HG03039 (cell line): ENCODE measurements around the gene MAP1LC3B.

Experiments
- ATAC-seq: cut with Tn5 transposase; IDR thresholded peaks from one replicate; pipeline ENCODE4 v1.9.1; 2021; ENCODE audit warnings: mild to moderate bottlenecking, moderate library complexity; ENCODE audit not compliant: unreplicated experiment

Gene MAP1LC3B

DNA sequence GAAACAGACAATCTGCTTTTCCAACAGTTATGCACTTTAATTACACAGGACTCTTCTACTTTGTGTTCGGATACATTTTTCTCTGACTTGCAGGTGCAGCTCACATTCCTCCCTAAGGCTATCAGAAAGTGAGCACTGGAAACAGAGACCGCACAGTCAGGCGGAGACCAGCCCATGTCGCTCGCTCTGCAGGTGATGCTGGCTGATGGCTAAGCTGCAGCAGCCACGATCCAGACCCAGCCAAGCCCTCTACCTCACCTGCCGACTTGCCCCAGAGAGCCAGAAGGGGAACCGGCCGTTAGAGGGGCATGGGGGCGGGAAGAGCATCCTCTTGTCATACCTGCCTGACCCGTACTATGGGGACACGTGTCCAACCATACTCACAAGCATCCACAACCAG, 33.8 kb downstream of the MAP1LC3B start:
- no peak for ATAC-seq

DNA sequence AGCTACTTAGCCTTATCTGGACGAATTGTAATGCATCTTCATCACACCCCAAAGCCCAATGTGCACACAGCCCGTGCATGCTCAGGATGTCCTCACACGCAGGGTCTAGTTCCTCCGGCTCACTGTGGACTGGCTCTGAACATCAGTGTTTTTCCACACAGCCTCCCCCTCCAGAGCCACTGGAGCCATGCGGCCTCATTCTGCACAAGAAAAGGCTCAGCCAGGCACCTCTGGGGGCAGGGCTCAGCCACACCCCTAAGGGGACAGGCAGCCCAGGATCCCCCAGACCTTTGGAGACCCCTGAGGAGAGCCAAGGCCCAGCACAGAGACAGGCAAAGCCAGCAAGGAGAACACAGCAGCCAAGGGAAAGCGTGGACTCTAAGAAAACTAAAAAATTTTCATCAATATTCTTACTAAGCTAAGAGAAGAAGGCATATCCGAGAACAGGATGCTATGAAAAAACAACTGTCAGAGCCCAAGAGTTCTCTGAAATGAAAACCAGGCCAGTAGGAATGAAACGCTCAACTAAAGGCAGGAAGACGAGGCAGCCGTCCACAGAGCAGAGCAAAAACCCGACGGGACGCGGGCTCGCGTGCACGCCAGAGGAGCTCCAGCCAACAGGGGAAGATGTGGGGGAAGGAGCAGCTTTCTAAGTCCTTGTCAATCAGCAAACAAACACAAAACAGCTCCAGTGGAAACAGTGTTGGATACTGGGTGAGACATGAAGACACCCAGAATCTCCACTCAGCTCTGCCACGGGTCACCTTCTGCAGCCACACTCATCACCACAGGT, 34.5 kb downstream of the MAP1LC3B start:
- ATAC-seq: no peak

DNA sequence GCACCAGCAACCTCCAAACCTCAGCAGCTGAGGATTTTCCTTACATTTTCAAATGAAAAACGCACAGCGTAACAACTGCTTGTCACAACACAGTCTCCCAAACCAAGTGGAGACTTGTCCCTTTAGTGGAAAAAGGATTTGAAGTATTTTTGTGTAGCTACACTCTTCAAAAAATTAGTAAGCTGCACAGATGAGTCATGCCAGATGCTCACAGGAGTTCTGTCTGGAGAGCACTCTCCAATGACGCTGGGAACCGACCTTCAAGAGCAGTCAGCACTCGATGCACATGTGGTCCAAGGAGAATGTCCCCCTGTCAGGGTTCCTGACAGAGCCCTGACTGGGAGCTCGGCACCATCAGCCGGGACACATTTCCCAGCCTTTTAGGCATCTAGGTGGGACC, 39.8 kb downstream of the MAP1LC3B start:
- no peak for ATAC-seq

DNA sequence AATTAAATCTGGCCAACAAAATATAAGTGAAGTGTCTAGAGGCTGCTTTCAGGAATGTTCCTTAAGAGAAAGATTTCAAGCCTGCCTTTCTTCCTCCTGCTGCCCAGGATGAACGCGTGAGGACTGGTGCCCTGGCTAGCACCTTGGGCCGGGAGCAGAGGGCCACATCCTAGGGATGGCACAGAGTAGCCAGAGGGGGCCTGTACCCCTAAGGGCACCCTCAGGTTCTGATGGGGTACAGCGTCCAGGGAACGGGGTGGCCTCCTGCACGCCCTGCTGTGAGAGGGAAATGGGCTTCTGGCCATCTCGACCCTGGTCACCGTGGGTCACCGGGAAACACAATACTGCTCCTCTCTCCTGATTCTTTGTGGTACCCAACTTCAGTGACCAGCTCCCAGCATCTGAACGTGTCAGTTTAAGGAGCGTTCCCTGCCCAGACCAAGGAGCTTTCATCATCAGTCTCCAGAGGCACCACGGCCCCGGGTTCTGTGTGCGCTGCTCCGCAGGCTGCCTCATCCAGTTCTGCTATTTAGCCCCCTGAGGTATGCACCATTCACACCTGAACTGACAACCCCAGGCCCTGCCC, 40.3 kb downstream of the MAP1LC3B start:
- no peak for ATAC-seq

DNA sequence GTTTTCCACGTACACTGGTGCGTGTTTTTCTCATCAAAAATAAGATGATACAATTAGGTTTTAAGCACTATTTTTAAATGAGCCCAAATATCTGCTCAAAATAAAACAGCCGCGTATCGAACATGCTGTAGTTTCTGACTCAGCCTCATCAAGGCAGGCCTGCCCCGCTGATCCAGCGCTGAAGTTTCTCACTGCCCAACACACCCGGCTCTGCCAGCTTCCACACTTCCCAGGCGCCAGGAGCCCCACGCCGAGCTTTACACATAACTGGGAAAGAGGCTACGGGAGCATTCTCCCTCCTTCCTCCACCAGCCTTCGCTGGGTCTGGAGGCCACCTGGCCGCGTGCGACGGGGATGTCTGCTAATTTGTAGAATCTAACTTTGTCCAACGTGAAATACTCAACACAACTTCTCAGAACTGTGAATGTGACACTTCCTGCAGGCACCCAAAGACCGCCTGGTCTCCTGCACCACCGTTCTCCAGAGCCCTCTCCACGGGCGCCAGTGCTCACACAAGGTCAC, 42.1 kb downstream of the MAP1LC3B start:
- ATAC-seq: no peak

DNA sequence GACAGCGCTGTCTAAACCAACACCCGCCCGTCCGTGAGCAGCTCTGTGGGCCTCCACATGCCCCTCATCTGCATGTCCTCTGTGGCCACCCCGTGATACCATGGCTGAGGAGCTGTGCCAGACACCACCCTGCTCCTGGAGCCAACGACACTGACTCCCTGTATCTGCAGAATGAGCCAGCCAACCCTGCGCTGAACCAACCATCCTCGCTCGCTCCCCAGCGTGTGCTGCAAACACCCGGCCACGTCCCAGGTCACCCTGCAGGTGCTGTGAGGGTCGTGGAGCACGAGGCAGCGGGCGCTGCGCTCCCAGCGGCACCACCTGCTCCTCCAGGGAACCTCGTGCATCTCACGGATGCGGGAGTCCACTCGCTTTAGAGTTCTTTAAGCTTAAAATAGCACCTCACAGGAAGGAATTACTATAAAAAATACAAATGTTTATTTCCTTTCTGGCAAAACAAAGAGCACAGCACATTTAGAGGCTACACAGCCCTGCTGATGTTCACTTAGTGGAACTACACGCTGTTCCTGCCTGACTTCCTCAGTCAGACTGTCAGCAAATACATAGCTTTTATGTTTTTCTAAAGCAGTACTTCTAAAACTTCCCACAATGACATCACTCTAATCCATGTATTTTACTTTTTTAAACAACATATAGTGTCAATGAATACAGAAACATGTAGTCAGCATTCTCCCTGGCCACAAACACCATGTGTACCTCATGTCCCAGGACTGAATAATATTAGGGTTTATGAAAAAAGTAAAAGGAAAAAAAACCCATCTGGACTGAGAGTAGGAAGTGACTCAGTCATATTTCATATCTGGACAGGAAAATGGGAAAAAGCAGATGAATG, 43.5 kb downstream of the MAP1LC3B start:
- ATAC-seq: no peak

DNA sequence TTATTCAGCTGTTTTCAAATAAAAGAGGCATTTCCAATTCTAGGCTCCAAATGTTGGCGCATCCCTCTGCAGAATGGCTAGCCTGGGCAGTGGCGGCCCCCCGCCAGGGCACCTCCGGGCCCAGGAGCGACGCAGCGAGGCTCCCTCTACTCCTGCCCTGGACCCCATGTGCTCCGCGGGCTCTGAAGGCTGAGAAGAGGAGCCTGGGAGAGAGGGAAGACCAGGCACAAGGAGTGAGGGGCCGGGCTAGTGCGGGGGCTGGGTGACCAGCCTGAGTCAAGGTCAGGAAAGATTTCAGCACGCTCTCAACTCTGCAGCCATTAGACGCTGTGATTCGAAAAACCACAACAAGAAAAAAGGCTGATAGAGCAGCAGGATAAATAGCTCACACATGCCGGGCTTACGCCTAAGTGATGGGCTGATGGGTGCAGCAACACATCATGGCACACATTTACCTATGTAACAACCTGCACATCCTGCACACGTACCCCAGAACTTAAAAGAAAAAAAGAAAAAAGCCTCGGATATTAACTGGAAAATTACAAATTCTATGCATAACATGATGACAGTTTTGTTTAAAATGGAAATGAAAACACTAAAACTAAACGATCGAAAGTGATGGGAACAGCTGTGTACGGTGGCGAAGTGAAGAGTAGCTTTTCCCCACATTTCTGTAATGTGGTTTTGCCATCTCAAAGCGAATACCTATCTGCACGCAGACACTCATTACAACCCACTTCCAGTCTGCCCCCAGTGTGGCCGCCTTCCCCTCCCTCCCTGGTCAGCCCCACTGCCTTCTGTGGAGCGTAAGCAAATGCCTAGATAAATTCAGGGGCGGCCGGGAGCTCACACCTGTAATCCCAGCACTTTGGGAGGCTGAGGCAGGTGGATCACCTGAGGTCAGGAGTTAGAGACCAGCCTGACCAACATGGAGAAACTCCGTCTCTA, 44.4 kb downstream of the MAP1LC3B start:
- ATAC-seq: no peak

DNA sequence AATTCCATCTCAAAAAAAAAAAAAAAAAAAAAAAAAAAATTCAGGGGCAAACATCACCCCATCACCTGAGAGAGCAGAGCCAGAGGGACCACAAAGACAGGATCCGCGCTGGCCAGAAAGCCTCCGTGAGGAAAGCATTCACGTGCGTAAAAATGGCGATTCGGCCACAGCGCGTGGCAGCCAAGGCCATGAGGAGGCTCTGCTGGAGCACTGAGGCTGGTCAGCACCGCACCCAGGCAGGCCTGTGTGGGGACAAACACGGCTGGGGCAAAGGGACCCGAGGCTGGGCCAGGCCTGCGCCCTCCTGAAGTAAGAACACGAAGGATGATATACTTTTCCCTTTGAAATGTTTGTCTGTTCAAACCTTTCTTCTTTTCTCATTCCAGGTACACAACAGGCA, 45.2 kb downstream of the MAP1LC3B start:
- ATAC-seq: no peak

DNA sequence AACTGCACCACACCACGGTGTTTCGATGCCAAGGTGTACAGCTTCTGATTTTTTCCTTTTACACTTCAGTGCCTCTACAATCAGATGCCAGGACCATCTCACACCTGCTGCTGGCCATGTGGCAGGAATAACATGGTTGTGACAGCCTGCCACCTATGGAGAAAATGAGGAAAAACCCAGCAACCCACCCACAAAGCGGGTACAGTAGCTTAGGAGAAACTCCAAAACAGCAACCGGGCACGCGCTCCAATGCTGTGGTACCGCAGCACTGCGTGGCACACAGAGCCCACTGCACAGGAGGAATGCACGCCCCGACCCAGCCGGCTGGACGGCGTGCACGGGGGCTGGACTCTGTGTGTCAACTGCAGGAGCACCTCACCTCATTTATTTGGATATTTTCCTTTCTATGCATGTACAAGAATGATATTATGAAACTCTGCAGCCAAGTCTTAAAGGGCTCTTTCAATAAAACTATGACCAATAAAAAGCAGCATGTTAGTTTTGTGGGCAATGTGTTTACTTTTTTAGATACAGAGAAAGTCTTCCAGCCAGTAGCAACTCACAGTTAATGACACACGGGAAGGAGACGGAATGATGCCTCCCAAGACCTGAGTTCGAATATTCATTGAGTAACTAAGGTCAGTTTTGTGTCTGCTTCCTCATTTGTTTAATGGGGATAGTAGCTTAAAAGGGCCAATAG, 45.9 kb downstream of the MAP1LC3B start:
- ATAC-seq: no peak

DNA sequence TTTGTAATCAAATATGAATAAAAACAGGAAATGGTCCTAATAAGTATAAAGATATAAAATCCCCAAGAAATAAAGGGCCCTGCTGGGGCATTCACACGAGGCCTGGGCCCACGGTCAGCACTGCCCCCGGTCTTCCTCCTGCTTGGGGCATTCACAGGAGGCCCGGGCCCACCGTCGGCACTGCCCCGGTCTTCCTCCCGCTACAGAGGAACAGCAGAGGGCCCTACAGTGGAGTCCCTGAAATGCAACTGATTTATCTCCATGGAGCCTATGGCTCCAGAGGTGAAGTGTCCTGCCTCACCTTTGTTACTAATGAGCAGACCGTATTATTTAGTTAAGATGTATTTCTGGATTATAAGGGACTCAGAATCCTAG, 46.5 kb downstream of the MAP1LC3B start:
- no peak for ATAC-seq

DNA sequence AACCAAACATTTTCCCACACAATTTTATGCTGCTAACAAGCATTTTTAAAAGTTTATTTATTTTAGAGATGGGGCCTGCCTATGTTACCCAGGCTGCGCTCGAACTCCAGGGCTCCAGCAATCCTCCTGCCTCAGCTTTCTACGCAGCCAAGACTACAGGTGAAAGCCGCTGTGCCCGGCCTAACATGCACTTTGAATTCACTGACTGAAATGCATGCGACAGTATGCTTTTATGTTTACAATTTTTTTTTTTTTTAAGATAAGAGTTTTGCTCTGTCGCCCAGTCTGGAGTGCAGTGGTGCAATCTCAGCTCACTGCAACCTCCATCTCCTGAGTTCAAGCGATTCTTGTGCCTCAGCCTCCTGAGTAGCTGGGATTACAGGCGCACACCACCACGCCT, 47.8 kb downstream of the MAP1LC3B start:
- no peak for ATAC-seq

DNA sequence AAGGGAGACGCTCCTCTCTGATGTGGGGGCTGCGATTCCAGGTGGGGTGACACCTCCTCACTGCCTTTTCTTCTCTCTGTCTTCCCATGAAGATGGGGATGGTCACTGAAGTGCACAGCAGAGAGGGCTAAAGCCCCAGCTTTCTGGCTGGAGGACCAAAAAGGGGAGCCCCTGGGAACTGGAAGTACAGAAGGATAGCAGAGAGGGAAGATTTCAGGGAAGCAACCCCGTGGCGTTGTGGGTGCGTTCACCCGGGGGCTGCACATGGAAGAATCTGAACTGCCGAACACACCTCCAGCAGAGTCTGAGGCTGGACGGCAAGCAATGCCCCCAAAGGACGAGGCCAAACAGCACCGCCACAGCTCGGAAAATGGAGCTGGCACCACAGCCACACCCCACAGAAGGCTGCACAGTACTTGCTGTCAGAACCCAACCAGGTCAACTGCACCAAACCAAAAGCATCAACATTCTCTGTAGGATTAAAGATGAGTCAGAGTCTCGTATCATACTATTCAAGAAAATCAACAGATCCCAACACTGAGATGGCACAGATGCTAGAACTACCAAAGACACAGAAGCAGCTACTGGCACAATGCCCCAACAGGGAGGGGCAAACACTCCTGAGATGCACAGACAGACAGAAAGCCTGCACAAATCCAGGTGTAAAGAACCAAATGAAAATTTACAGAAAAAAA, 49.9 kb downstream of the MAP1LC3B start:
- no peak for ATAC-seq

DNA sequence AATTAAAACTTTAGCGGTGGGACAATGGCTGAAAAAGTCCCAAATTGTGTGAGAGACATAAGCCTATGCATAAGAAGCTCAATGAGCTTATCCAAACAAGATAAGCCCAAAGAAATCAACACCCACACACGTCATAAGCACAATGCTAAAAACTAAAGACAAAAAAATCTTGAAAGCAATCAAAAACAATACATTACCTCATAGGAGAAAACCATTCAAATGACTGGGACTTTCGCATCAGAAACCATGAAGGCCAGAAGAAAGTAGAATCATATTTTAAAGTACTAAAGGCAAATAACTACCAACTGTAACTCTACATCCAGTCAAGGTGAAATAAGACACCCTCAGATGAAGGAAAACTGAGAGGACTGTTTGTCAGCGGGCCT, 50.4 kb downstream of the MAP1LC3B start:
- no peak for ATAC-seq

DNA sequence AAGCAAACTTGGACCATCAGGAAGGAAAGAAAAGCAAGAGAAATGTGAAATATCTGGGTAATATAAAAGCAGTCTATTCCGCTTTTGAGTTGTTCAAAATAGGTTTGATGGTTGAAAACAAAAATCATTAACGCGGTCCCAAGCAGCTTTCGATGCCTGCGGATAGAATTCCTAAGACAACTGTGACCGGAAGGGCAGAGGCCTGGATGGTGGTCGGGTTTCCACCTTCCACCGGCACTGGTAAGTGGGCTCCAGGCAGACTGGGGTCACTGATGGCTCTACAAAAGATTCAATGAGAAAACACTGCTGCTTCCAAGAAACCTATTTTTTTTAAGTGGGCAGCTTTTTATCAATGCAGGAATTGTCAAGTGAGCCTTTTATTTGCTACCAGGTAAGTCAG, 50.9 kb downstream of the MAP1LC3B start:
- no peak for ATAC-seq

DNA sequence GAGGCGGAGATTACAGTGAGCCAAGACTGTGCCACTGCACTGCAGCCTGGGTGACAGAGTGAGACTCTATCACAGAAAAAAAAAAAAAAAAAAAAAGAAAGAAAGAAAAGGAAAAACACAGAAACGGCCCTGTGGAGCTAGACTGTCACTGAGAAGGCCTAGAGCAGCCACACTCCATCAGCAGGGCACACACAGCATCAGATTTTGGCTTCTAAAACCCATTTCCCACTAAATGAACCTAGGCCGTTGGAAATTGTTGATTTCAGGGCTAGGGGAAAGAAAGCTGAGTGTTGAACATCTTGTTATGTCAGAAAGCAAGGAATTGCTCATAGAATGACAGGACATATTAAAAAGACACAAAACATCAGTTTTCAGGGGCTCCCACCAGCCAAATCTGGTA, 51.8 kb downstream of the MAP1LC3B start:
- no peak for ATAC-seq

DNA sequence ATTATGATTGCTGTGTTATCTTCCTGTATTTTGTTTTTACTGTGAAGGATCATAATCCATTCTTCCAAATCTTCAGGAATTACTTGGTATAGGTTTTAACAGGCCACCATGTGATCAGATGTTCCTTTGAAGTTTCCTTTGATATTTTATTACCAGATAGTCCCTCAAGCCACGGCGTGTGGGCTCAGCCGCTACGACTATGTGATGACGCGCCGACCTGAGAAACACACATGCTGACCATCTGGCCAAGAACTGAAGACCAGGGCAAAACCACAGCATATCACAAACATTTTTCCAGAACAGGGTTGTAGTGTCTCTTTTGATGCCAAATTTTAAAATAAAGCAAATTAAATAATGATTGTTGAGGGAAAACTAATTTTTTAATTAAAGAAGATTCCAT, 53.4 kb downstream of the MAP1LC3B start:
- ATAC-seq: no peak

DNA sequence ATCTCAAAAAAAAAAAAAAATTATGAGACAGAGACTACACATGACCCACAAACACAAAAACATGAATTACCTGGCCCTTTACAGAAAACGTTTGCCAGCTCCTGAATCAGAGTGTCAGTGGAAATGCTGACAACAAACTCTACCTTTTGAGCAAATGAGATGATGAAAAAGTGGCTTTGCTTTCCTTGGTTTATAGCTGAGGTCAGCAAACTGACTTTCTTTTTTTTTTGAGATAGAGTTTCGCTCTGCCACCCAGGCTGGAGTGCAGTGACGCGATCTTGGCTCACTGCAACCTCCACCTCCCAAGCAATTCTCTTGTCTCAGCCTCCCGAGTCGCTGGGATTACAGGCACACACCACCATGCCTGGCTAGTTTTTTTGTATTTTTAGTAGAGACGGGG, 54.3 kb downstream of the MAP1LC3B start:
- no peak for ATAC-seq

DNA sequence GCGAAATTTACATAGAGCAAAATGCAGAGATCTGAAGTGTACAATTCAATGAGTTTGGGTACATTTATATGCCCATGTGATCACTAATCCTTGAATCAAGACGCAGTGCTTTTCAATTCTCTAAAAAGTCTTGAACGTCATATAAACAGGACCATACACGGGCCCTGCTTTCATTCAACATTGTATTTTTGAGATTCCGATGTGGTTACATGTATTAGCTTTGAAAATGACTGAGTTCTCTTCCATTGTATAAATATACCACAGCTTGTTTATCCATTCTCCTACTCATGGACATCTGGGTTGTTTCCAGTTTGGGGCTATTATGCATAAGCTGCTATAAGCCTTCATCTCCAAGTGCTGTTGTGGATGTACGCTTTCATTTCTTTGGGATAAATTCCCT, 55.2 kb downstream of the MAP1LC3B start:
- no peak for ATAC-seq

DNA sequence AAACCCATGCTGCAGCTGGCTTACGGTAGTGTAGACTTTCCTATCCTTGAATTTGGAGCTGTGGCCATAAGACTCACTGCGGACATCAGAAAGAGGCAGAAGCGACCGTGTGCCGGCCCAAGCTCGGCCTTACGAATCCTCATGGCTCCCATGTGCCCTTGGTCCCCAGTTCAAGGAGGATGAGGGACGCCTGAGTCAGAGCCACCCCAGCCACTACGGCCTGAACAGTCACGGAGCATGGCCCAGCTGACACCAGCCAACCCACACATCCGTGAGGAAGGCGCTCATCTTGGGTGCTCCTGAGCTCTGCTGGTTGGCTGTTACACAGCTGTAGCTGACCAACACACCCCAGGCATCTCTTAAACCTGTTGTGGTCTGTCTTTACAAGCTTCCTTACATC, 56.7 kb downstream of the MAP1LC3B start:
- no peak for ATAC-seq
